Peyer's patch (tissue), 4 donors: ENCODE measurements around the gene MCEE. TPM values are rescaled to one million over a fixed set of nuclear protein-coding genes. Genes with fewer than 3 reads are reported as not detected.

Experiments
- DNase-seq, 3 donors: peaks; one replicate each; pipeline ENCODE4 v3.0.0-alpha.2; 2017 to 2019
- H3K27ac ChIP-seq, 4 donors: fragments of 200-600 bp; sonication (generic); one replicate each; pipeline ENCODE4 v1.5.1; 2016 to 2019
- H3K27me3 ChIP-seq, 2 donors: fragments of 200-600 bp; sonication (generic); one replicate each; pipeline ENCODE4 v1.5.1; 2019
- H3K36me3 ChIP-seq, 3 donors: fragments of 200-600 bp; sonication (generic); one replicate each; pipeline ENCODE4 v1.5.1; 2016 to 2019
- H3K4me1 ChIP-seq, 4 donors: fragments of 200-600 bp; sonication (generic); one replicate each; pipeline ENCODE4 v1.5.1; 2016 to 2019
- H3K4me3 ChIP-seq, 4 donors: fragments of 200-600 bp; sonication (generic); 1 replicate in 3 of 4; 2 replicates in 1 of 4; pipeline ENCODE4 v1.5.1; 2016 to 2019; ENCODE audit warnings: mild to moderate bottlenecking in 1 of 4
- H3K9me3 ChIP-seq, 4 donors: fragments of 200-600 bp; sonication (generic); one replicate each; pipeline ENCODE4 v1.5.1; 2016 to 2019; ENCODE audit warnings: mild to moderate bottlenecking in 1 of 4
- POLR2A ChIP-seq, 2 donors: fragments of 450-650 bp; IDR thresholded peaks; one replicate each; pipeline ENCODE4 v1.5.1; 2017; ENCODE audit warnings: antibody characterized with exemption in 2 of 2, mild to moderate bottlenecking in 2 of 2, moderate library complexity in 2 of 2
- total RNA-seq, 4 donors: library from RNA; depleted of rRNA; stranded (reverse); fragments of >200 nt; gene quantifications; one replicate each; pipeline ENCODE4 v1.1.0, GENCODE V29; 2016
- TF ChIP-seq, protein P1 (sequence below), 6 experiments: fragments of 450-650 bp in 4 of 6; fragments of 200-600 bp in 2 of 6; sonication (generic) in 1 of 6; IDR thresholded peaks; one replicate each; pipeline ENCODE4 v1.5.1; 2017 to 2019; ENCODE audit warnings: antibody characterized with exemption in 6 of 6, mild to moderate bottlenecking in 3 of 6, moderate library complexity in 1 of 6

Gene MCEE
- total RNA-seq, 4 donors from 2014 or later, result 14.0 to 31.5 (median 22.1) TPM

GRCh38 chr2:71151620-71152019 is 21.6 kb upstream of the MCEE start:
- no peaks in the 10 kb centered on the region for H3K4me1 ChIP-seq
- TF ChIP-seq POLR2A (IDR thresholded peaks at IDR 0.05), result no peak
- TF ChIP-seq, protein P1, sequence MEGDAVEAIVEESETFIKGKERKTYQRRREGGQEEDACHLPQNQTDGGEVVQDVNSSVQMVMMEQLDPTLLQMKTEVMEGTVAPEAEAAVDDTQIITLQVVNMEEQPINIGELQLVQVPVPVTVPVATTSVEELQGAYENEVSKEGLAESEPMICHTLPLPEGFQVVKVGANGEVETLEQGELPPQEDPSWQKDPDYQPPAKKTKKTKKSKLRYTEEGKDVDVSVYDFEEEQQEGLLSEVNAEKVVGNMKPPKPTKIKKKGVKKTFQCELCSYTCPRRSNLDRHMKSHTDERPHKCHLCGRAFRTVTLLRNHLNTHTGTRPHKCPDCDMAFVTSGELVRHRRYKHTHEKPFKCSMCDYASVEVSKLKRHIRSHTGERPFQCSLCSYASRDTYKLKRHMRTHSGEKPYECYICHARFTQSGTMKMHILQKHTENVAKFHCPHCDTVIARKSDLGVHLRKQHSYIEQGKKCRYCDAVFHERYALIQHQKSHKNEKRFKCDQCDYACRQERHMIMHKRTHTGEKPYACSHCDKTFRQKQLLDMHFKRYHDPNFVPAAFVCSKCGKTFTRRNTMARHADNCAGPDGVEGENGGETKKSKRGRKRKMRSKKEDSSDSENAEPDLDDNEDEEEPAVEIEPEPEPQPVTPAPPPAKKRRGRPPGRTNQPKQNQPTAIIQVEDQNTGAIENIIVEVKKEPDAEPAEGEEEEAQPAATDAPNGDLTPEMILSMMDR (IDR thresholded peaks at IDR 0.05), result no peak
- H3K36me3 ChIP-seq, result peaks cover 0 to 40% (median 0%) of the 10 kb centered on the region in 3 donors
- no peak for DNase-seq
- H3K27me3 ChIP-seq, result no peaks in the 10 kb centered on the region
- no peaks in the 10 kb centered on the region for H3K9me3 ChIP-seq
- H3K4me3 ChIP-seq, result no peak overlapping the region
- H3K27ac ChIP-seq, result no peak overlapping the region

DNA sequence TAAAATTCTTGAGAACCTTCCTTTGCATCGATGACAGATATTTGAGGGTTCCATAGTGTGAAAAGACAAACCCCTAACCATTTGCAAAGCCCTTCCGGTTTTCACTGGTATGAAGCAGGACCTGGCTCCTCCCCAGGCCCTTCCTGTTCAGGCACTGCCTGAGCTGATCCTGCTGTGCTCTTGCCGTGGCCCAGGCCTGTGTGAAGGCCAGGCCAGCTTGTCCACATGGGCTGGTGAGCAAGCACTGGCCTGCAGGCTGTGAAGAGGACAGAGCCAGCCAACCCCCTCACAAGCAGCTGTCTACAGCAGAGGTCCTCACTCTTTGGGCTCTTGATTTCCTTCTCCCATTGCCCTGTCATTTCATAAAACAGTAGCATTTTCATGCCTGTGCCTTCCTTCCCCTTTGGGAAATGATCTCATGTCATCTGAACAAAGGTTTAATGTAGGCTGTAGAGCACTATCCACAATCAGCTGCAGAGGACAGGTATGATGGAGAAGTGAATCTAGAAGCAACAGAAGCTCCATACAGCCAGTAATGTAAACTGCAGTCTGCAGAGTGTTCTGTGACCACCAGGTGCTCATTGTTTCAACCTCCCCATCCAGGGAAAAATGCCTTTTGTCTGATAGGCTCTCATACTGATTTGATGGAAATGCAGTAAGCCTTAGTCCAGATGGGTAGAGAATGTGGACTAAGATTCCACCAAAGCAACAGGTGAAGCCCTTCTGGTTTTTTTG is 20.2 kb upstream of the MCEE start:
- Histone ChIP-seq H3K4me1 (no peaks in the 10 kb centered on the region), H3K36me3 (peaks cover 0 to 54% (median 0%) of the 10 kb centered on the region in 3 donors), H3K9me3 (no peaks in the 10 kb centered on the region), H3K27me3 (no peaks in the 10 kb centered on the region), H3K27ac (no peak overlapping the region), H3K4me3 (no peak overlapping the region)
- DNase-seq, result no peak
- TF ChIP-seq, protein P1 (IDR thresholded peaks at IDR 0.05), result no peak
- TF ChIP-seq POLR2A (IDR thresholded peaks at IDR 0.05), result no peak

DNA sequence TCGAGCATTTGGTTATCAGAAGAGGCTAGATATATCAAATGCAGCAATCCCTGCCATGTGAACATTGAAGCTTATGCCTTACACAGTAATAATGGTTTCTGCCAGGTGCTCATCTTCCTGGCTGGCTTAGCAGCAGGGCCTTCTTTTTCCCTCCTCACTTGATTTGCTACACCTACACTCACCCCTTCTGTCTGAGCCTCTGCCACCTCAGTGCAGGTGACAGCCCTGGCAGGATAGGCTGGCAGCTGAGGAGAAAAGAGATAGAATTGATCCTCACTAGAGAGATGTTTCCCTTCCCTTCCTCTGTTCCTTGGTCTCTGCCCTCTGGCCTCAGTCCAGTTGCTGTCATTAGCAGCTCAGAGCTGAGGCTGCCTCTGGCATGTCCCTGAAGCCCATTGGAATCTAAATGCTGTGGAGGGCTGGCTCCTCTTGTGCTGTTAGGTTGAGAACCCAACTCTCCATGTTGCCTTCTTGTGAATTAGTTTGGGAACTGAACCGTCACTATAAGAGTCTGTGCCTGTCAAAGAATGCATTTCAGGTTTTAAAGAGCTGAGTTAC is 18.6 kb upstream of the MCEE start:
- no peak overlapping the region for H3K4me3 ChIP-seq
- no peaks in the 10 kb centered on the region for H3K4me1 ChIP-seq
- DNase-seq, result no peak
- H3K27ac ChIP-seq, result no peak overlapping the region
- peaks cover 0 to 71% (median 0%) of the 10 kb centered on the region in 3 donors for H3K36me3 ChIP-seq
- H3K27me3 ChIP-seq, result no peaks in the 10 kb centered on the region
- no peak for TF ChIP-seq POLR2A (IDR thresholded peaks at IDR 0.05)
- TF ChIP-seq, protein P1 (IDR thresholded peaks at IDR 0.05), result no peak
- H3K9me3 ChIP-seq, result no peaks in the 10 kb centered on the region

DNA sequence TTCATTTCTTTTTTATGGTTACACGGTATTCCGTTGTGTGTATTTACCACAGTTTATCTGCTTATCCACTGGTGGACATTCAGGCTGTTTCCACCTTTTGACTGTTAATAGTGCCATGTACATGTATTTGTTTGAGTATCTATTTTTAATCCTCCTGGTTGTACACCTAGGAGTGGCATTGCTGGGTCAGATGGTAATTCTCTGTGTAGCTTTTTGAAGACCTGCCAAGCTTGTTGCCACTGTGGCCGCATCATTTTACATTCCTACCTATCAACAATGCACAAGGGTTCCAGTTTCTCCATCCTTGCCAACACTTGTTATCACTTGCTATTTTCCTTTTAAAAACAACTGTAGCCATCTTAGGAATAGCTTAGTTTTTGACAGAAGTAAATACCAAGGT is 13.8 kb upstream of the MCEE start:
- no peak for DNase-seq
- no peak overlapping the region for H3K4me3 ChIP-seq
- H3K4me1 ChIP-seq, result no peaks in the 10 kb centered on the region
- no peak for TF ChIP-seq POLR2A (IDR thresholded peaks at IDR 0.05)
- TF ChIP-seq, protein P1 (IDR thresholded peaks at IDR 0.05), result no peak
- H3K9me3 ChIP-seq, result no peaks in the 10 kb centered on the region
- H3K36me3 ChIP-seq, result peaks cover 0 to 100% (median 2%) of the 10 kb centered on the region in 3 donors
- no peaks in the 10 kb centered on the region for H3K27me3 ChIP-seq
- H3K27ac ChIP-seq, result no peak overlapping the region

- H3K27me3 ChIP-seq, result no peaks in the 10 kb centered on the region
- H3K4me3 ChIP-seq, result no peak overlapping the region
- H3K9me3 ChIP-seq, result no peaks in the 10 kb centered on the region
- TF ChIP-seq, protein P1 (IDR thresholded peaks at IDR 0.05), result no peak
- TF ChIP-seq POLR2A (IDR thresholded peaks at IDR 0.05), result no peak
- peaks cover 0 to 74% (median 0%) of the 10 kb centered on the region in 3 donors for H3K36me3 ChIP-seq
- no peak overlapping the region for H3K27ac ChIP-seq
- no peak for DNase-seq
- H3K4me1 ChIP-seq, result peaks cover 0 to 13% (median 0%) of the 10 kb centered on the region in 4 donors
Measured at GRCh38 chr2:71136174-71136573, 6.1 kb upstream of the MCEE start.
